LNCaP clone FGC (cell line): ENCODE results near the gene FOXP1.

Source experiments
- DNase-seq: peaks from one replicate; pipeline ENCODE4 v3.0.0-alpha.2; 2011; ENCODE audit warnings: low read depth
- H3K4me3 ChIP-seq: 2 replicates; pipeline ENCODE4 v1.5.1; 2011; ENCODE audit warnings: mild to moderate bottlenecking, low read depth, low read length, control low read depth
- CTCF ChIP-seq: IDR thresholded peaks from 2 replicates; pipeline ENCODE4 v1.5.1; 2012; ENCODE audit warnings: mild to moderate bottlenecking; ENCODE audit not compliant: control insufficient read depth, insufficient read depth; ENCODE audit errors: extremely low read depth

Gene FOXP1

GRCh38 chr3:71176366-71176765, 407.2 kb downstream of the FOXP1 start:
- H3K4me3 ChIP-seq, result no peak overlapping the region
- no peak for TF ChIP-seq CTCF
- DNase-seq, result no peak

- DNase-seq, result no peak
- H3K4me3 ChIP-seq, result no peak overlapping the region
- no peak for TF ChIP-seq CTCF
Observed at GRCh38 chr3:71175691-71176365, 407.7 kb downstream of the FOXP1 start.

GRCh38 chr3:71172951-71173350, 410.6 kb downstream of the FOXP1 start:
- no peak for DNase-seq
- no peak overlapping the region for H3K4me3 ChIP-seq
- no peak for TF ChIP-seq CTCF

GRCh38 chr3:71172189-71172588, 411.3 kb downstream of the FOXP1 start:
- DNase-seq, result no peak
- TF ChIP-seq CTCF, result no peak
- H3K4me3 ChIP-seq, result no peak overlapping the region

GRCh38 chr3:71171247-71171646, 412.3 kb downstream of the FOXP1 start:
- no peak for DNase-seq
- no peak overlapping the region for H3K4me3 ChIP-seq
- no peak for TF ChIP-seq CTCF

GRCh38 chr3:71168880-71169411, 414.6 kb downstream of the FOXP1 start:
- TF ChIP-seq CTCF, result no peak
- H3K4me3 ChIP-seq, result no peak overlapping the region
- no peak for DNase-seq
